ENCODE results near the gene CTBP2. TPM values are rescaled to one million over a fixed set of nuclear protein-coding genes. Genes with fewer than 3 reads are reported as not detected.

The CTBP2 gene
- total and polyA plus RNA-seq, 2 of the 13 experiments (the other 11 are each of a cell fraction or from before 2014, with no cell fraction given) = 0.08 TPM; not detected in 1

GRCh38 chr10:124983321-124983720 lies 177.0 kb downstream of the CTBP2 start:
- WGBS (ENCODE audit: low lambda C conversion rate) = 93% methylated on average over 6 of the region's 6 CpGs
- no peaks in the 10 kb centered on the region for H3K9me3 ChIP-seq (ENCODE audit: low read length)
- H3K27ac ChIP-seq (ENCODE audit: extremely low read length, insufficient read depth, low read length) = no peak overlapping the region
- H3K4me1 ChIP-seq (ENCODE audit: insufficient read depth, low read length) = peaks cover 18% of the 10 kb centered on the region
- DNase-seq (ENCODE audit: low spot score) = no peak
- ATAC-seq = no peak
- POLR2A ChIA-PET = no interaction called here
- no peaks in the 10 kb centered on the region for H3K27me3 ChIP-seq (ENCODE audit: control insufficient read depth in 1 of 2, insufficient read depth in 2 of 2, low read length in 2 of 2)
- no peak overlapping the region for H3K4me2 ChIP-seq (ENCODE audit: low read depth, low read length)
- TF ChIP-seq ATF7 (IDR thresholded peaks at IDR 0.05) (peak; percentile 50; the same call in 1 of the 2 replicates), ATF7 (CRISPR knock-in tag; IDR thresholded peaks at IDR 0.05) (no peak), ZNF597 (CRISPR knock-in tag; IDR thresholded peaks at IDR 0.05) (no peak), HMGA1 (CRISPR knock-in tag; conservative IDR thresholded peaks at IDR 0.05) (no peak)
- H2AFZ ChIP-seq (ENCODE audit: low read length) = no peak overlapping the region
- no TSS peak for BruUV-seq (replicated peaks)
- no peaks in the 10 kb centered on the region for H4K20me1 ChIP-seq (ENCODE audit: insufficient read depth, low read length)
- H3K4me3 ChIP-seq (replicated peaks in 1 of 3; ENCODE audit: insufficient read depth in 1 of 3, low read depth in 2 of 3, low read length in 3 of 3) = no peak overlapping the region
- CTCF ChIA-PET (ENCODE audit: low intra/inter-chr PET ratio, low total read pairs) = no interaction called here
- intact Hi-C loops (cut with micrococcal nuclease; ENCODE audit: unreplicated experiment) = no loop called here
- H3K79me2 ChIP-seq (ENCODE audit: insufficient read depth, low read length) = no peaks in the 10 kb centered on the region
- H3K9ac ChIP-seq (ENCODE audit: insufficient read depth, low read depth, low read length) = no peak overlapping the region
- in situ Hi-C loops (cut with HindIII; ENCODE audit: extremely low pct_ligation_motif_present, low pct_unique_long_range_greater_than_20kb) = no loop called here
- H3K36me3 ChIP-seq (replicated peaks in 1 of 2; ENCODE audit: control insufficient read depth in 1 of 2, insufficient read depth in 2 of 2, low read length in 2 of 2) = peaks cover 19 to 60% of the 10 kb centered on the region in 2 experiments
- FAIRE-seq = no peak

DNA sequence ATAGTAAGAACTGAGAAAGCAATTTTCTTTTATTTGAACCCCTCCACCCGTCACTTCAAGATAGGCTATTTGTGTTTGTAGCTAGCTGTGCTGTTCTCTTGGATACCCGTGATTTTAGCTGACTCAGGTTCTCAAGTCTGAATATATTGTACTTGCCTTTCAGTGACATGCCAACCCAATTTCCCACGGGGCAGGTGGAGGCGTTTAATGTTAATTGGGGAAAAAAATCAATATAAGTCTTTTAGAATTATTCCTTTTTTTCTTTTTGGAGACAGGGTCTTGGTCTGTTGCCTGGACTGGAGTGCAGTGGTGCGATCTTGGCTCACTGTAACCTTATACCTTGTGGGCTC lies 182.0 kb downstream of the CTBP2 start:
- no peak for FAIRE-seq
- WGBS (ENCODE audit: low lambda C conversion rate) = 95% methylated on average over 5 of the region's 5 CpGs
- Histone ChIP-seq H3K9ac (ENCODE audit: insufficient read depth, low read depth, low read length) (no peak overlapping the region), H4K20me1 (ENCODE audit: insufficient read depth, low read length) (no peaks in the 10 kb centered on the region; the same call in none of the 2 replicates), H3K79me2 (ENCODE audit: insufficient read depth, low read length) (no peaks in the 10 kb centered on the region), H3K27ac (ENCODE audit: extremely low read length, insufficient read depth, low read length) (no peak overlapping the region), H3K27me3 (ENCODE audit: control insufficient read depth in 1 of 2, insufficient read depth in 2 of 2, low read length in 2 of 2) (no peaks in the 10 kb centered on the region), H3K4me3 (replicated peaks in 1 of 3; ENCODE audit: insufficient read depth in 1 of 3, low read depth in 2 of 3, low read length in 3 of 3) (no peak overlapping the region), H3K36me3 (replicated peaks in 1 of 2; ENCODE audit: control insufficient read depth in 1 of 2, insufficient read depth in 2 of 2, low read length in 2 of 2) (peaks cover 23 to 56% of the 10 kb centered on the region in 2 experiments), H3K4me2 (ENCODE audit: low read depth, low read length) (no peak overlapping the region), H3K4me1 (ENCODE audit: insufficient read depth, low read length) (peaks cover 3% of the 10 kb centered on the region; the same call in 1 of the 2 replicates), H3K9me3 (ENCODE audit: low read length) (no peaks in the 10 kb centered on the region), H2AFZ (ENCODE audit: low read length) (no peak overlapping the region)
- CTCF ChIA-PET (ENCODE audit: low intra/inter-chr PET ratio, low total read pairs) = no interaction called here
- in situ Hi-C loops (cut with HindIII; ENCODE audit: extremely low pct_ligation_motif_present, low pct_unique_long_range_greater_than_20kb) (no loop called here), intact Hi-C loops (cut with micrococcal nuclease; ENCODE audit: unreplicated experiment) (no loop called here)
- POLR2A ChIA-PET = no interaction called here
- TF ChIP-seq SSRP1 (CRISPR knock-in tag; IDR thresholded peaks at IDR 0.05) = no peak
- peak; percentile 78 for TF ChIP-seq MAFF (IDR thresholded peaks at IDR 0.05; ENCODE audit: low read depth, low read length)
- no peak for TF ChIP-seq ZSCAN29 (CRISPR knock-in tag; conservative IDR thresholded peaks at IDR 0.05)
- TF ChIP-seq MAFK (conservative IDR thresholded peaks at IDR 0.05 in 1 of 2, IDR thresholded peaks at IDR 0.05 in 1 of 2; ENCODE audit: low read length in 2 of 2) = peak; percentile 77 to 90
- TF ChIP-seq HOXA9 (CRISPR knock-in tag; IDR thresholded peaks at IDR 0.05; ENCODE audit: borderline replicate concordance) = no peak
- BruUV-seq (replicated peaks) = no TSS peak
- DNase-seq (ENCODE audit: low spot score) = no peak
- ATAC-seq = no peak

Measured in HepG2 (cell line).